Tibial nerve (tissue), 4 donors: Measurements from ENCODE around the gene SLC24A3. TPM values are rescaled to one million over a fixed set of nuclear protein-coding genes. Genes with fewer than 3 reads are reported as not detected.
A peak's percentile ranks its signal among the peaks of the same experiment; 100 is the strongest.

Experiments used
- DNase-seq, 2 donors: peaks; one replicate each; pipeline ENCODE4 v3.0.0-alpha.2; 2019; ENCODE audit warnings: low spot score in 2 of 2
- H3K27ac ChIP-seq, 4 donors: fragments of 200-600 bp; sonication (generic) in 3 of 4; one replicate each; pipeline ENCODE4 v1.5.1; 2017 to 2019; ENCODE audit warnings: mild to moderate bottlenecking in 1 of 4
- H3K27me3 ChIP-seq, 2 donors: fragments of 200-600 bp; sonication (generic) in 1 of 2; one replicate each; pipeline versions ENCODE4 v1.5.1 to v1.6.0; 2017 to 2019
- H3K36me3 ChIP-seq, 3 donors: fragments of 200-600 bp; sonication (generic); one replicate each; pipeline ENCODE4 v1.5.1; 2018 to 2019
- H3K4me1 ChIP-seq, 4 donors: fragments of 200-600 bp; sonication (generic) in 3 of 4; one replicate each; pipeline ENCODE4 v1.5.1; 2017 to 2019
- H3K4me3 ChIP-seq, 4 donors: fragments of 200-600 bp; sonication (generic) in 3 of 4; one replicate each; pipeline ENCODE4 v1.5.1; 2017 to 2019; ENCODE audit warnings: mild to moderate bottlenecking in 1 of 4, moderate library complexity in 1 of 4
- H3K9me3 ChIP-seq, 4 donors: fragments of 200-600 bp; sonication (generic) in 3 of 4; one replicate each; pipeline ENCODE4 v1.5.1; 2017 to 2019
- CTCF ChIP-seq, 5 experiments: fragments of 200-600 bp in 3 of 5; fragments of 450-650 bp in 2 of 5; sonication (generic) in 3 of 5; IDR thresholded peaks; one replicate each; pipeline ENCODE4 v1.5.1; 2016 to 2019; ENCODE audit warnings: antibody characterized with exemption in 5 of 5, mild to moderate bottlenecking in 3 of 5, moderate library complexity in 2 of 5
- EP300 ChIP-seq, 2 donors: sonication (generic); formaldehyde crosslinking; IDR thresholded peaks; one replicate each; pipeline ENCODE4 v1.6.1; 2017; ENCODE audit warnings: antibody characterized with exemption in 2 of 2, mild to moderate bottlenecking in 1 of 2
- POLR2A ChIP-seq, 2 donors: fragments of 450-650 bp; IDR thresholded peaks; one replicate each; pipeline ENCODE4 v1.6.1; 2017; ENCODE audit warnings: antibody characterized with exemption in 2 of 2, mild to moderate bottlenecking in 2 of 2, moderate library complexity in 2 of 2
- WGBS, 2 donors: methylation state at CpG; one replicate each; pipeline ENCODE4 v1.1.5; 2018; 5-methylcytosine and 5-hydroxymethylcytosine counted together
- total RNA-seq, 4 donors: library from RNA; depleted of rRNA; stranded (reverse); fragments of >200 nt; gene quantifications; one replicate each; pipeline ENCODE4 v1.1.0, GENCODE V29; 2016

The SLC24A3 gene
- total RNA-seq, 4 donors from 2014 or later, result 1.3 to 4.0 (median 2.7) TPM

DNA sequence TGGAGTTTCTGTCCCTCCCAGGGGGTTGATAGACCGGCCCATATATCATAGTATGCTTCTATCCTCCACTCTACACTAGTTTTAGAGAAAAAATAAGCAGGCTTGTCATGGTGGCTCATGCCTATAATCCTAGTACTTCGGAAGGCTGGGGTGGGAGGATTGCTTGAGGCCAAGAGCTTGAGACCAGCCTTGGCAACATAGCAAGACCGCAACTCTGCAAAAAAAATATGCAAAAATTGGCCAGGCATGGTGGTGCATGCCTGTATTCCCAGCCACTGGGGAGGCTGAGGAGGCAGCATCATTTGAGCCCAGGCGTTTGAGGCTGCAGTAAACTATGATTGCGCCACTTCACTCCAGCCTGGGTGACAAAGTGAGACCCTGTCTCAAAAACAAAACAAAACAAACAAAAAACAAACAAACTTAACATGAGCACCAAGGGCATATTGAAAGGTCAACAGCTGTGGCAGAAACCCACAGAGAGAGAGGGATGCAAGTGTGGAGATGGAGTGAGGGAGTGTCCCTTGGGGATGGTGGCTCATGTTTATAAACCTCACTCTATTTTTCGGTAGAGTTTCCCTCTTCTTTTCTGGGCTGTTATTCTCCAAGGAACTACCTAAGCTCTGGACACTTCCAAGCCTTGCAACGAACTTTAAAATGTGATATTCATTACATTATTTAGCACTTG, 24.1 kb downstream of the SLC24A3 start:
- Histone ChIP-seq H3K4me1 (no peaks in the 10 kb centered on the region), H3K27ac (no peak overlapping the region), H3K27me3 (no peaks in the 10 kb centered on the region), H3K4me3 (no peak overlapping the region), H3K9me3 (peaks cover 0 to under 1% (median 0%) of the 10 kb centered on the region in 4 donors), H3K36me3 (no peaks in the 10 kb centered on the region)
- TF ChIP-seq CTCF (IDR thresholded peaks at IDR 0.05), result no peak
- WGBS, 2 donors, result 76 to 78% methylated on average over 7 of the region's 7 CpGs
- peak in 1 of 2 donors; percentile 3 for DNase-seq

DNA sequence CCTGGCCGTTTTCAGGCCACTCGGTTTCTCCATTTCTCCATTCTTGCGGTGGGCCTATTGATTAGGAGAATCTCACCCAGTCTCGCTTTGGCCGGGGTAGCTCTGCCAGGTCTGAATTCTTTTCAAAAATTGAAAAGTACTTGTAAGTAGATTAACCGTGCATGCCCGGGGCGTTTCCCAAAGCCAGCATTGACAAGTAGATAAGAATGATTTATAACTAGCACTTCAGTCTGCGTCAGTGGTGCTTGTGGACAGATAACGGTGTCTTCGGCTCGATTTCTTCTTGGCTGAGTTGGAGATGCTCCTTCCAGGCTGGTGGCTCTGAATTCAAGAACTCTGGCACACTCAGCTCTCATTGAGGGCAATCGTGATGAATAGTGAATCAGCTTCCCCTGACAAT, 29.0 kb downstream of the SLC24A3 start:
- no peak for DNase-seq
- Histone ChIP-seq H3K27ac (no peak overlapping the region), H3K4me3 (no peak overlapping the region), H3K4me1 (no peaks in the 10 kb centered on the region), H3K27me3 (no peaks in the 10 kb centered on the region), H3K9me3 (no peaks in the 10 kb centered on the region), H3K36me3 (no peaks in the 10 kb centered on the region)
- TF ChIP-seq CTCF (IDR thresholded peaks at IDR 0.05), result no peak
- TF ChIP-seq POLR2A (IDR thresholded peaks at IDR 0.05), result no peak
- no peak for TF ChIP-seq EP300 (IDR thresholded peaks at IDR 0.05)
- 79 to 82% methylated on average over 13 of the region's 13 CpGs for WGBS, 2 donors

GRCh38 chr20:19244291-19244690, 31.8 kb downstream of the SLC24A3 start:
- H3K36me3 ChIP-seq, result no peaks in the 10 kb centered on the region
- WGBS, 2 donors, result 88 to 89% methylated on average over 8 of the region's 8 CpGs
- TF ChIP-seq EP300 (IDR thresholded peaks at IDR 0.05) (no peak), POLR2A (IDR thresholded peaks at IDR 0.05) (no peak), CTCF (IDR thresholded peaks at IDR 0.05) (no peak)

DNA sequence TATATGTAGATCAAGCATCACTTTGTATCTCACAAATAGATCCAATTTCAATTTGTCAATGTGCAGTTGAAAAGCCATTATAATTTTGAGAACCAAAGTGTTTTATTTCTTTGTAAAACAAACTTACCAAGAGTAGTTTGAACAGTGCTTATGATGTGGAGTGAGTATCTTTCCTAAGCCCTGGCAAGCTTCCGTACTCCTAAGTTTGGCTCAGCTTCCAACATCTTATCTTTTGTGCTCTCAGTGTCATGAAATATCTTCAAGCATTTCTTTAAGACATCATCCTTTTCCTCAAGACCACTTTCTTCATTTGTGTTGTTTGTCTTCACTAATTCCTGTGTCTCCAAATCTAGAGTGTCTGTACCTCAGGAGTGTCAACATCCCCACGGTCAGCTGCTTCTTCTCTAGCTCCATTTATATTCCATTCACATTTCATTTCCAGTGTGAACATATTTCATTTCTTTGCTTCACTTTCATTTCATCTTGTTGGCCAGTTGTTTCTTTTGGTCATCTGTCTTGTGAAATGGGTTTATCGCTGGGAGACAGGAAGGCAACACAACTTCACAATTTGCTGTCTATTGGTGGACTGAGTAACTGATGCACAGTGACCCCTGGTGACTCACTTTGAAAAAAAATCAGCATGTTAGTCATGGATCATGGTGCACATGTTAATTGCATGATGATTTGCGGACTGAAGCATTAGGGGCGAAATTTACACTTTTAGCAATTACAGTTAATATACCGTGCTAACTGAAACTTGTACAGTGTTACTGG, 36.9 kb downstream of the SLC24A3 start:
- Histone ChIP-seq H3K27me3 (no peaks in the 10 kb centered on the region), H3K4me1 (no peaks in the 10 kb centered on the region), H3K27ac (no peak overlapping the region), H3K36me3 (no peaks in the 10 kb centered on the region), H3K9me3 (no peaks in the 10 kb centered on the region), H3K4me3 (no peak overlapping the region)
- no peak for TF ChIP-seq EP300 (IDR thresholded peaks at IDR 0.05)
- TF ChIP-seq POLR2A (IDR thresholded peaks at IDR 0.05), result no peak
- no peak for TF ChIP-seq CTCF (IDR thresholded peaks at IDR 0.05)
- 87 to 91% methylated on average over 6 of the region's 6 CpGs for WGBS, 2 donors
- peak in 1 of 2 donors; percentile 3 for DNase-seq

More at GRCh38 chr20:19244291-19244690, 31.8 kb downstream of the SLC24A3 start:
- Histone ChIP-seq H3K4me1 (no peaks in the 10 kb centered on the region), H3K9me3 (no peaks in the 10 kb centered on the region), H3K27me3 (no peaks in the 10 kb centered on the region), H3K27ac (no peak overlapping the region), H3K4me3 (no peak overlapping the region)
- no peak for DNase-seq

- no peaks in the 10 kb centered on the region for H3K4me1 ChIP-seq
- H3K9me3 ChIP-seq, result no peaks in the 10 kb centered on the region
- TF ChIP-seq CTCF (IDR thresholded peaks at IDR 0.05) (no peak), EP300 (IDR thresholded peaks at IDR 0.05) (no peak), POLR2A (IDR thresholded peaks at IDR 0.05) (no peak)
- no peak for DNase-seq
- no peaks in the 10 kb centered on the region for H3K36me3 ChIP-seq
- no peaks in the 10 kb centered on the region for H3K27me3 ChIP-seq
- no peak overlapping the region for H3K4me3 ChIP-seq
- no peak overlapping the region for H3K27ac ChIP-seq
Measured at GRCh38 chr20:19250346-19250745, 37.9 kb downstream of the SLC24A3 start.
